ENCODE measurements around the gene EPHA6. TPM values are rescaled to one million over a fixed set of nuclear protein-coding genes. Genes with fewer than 3 reads are reported as not detected.

Gene EPHA6
- total RNA-seq = 1 to 10 TPM; 2.1 to 7.0 (median 5.8) TPM

GRCh38 chr3:96813820-96814650, at the start of gene EPHA6:
TSS of gene EPHA6 (plus strand) at chr3:96814594.
- TF ChIP-seq POLR2A (IDR thresholded peaks at IDR 0.05) = peak in 1 of 2 donors; percentile 64
- TF ChIP-seq CTCF (IDR thresholded peaks at IDR 0.05) = peak in 2 of 6 experiments; percentile 0 to 21
- Histone ChIP-seq H3K4me1 (peaks cover 0 to 5% of the 10 kb centered on the region in 2 donors), H3K27ac (peak within 1 kb of the TSS; percentile 58 to 69 (median 66)), H3K27me3 (no peaks in the 10 kb centered on the region), H3K36me3 (no peaks in the 10 kb centered on the region), H3K4me3 (replicated peaks in 1 of 3) (peak within 1 kb of the TSS; percentile 55 to 78 (median 63)), H3K9me3 (no peaks in the 10 kb centered on the region)
- DNase-seq = peak; percentile 83 to 85
- intact Hi-C loops (cut with DNase I) = no loop called here
- WGBS, 2 donors = 0 to 3% methylated on average over 20 to 31 of the region's 83 CpGs

- no peak for TF ChIP-seq CTCF (IDR thresholded peaks at IDR 0.05)
- no peak for TF ChIP-seq POLR2A (IDR thresholded peaks at IDR 0.05)
- intact Hi-C loops (cut with DNase I) = no loop called here
- Histone ChIP-seq H3K36me3 (no peaks in the 10 kb centered on the region), H3K4me3 (replicated peaks in 1 of 3) (no peak overlapping the region), H3K27me3 (no peaks in the 10 kb centered on the region), H3K4me1 (no peaks in the 10 kb centered on the region), H3K9me3 (no peaks in the 10 kb centered on the region), H3K27ac (no peak overlapping the region)
- no peak for DNase-seq
- 67 to 75% methylated on average over 43 of the region's 43 CpGs for WGBS, 2 donors
Measured at GRCh38 chr3:96776818-96777217, 37.6 kb upstream of the EPHA6 start.

- intact Hi-C loops (cut with DNase I) = no loop called here
- H3K27ac ChIP-seq = no peak overlapping the region
- H3K9me3 ChIP-seq = no peaks in the 10 kb centered on the region
- WGBS, 2 donors = 79 to 82% methylated on average over 6 of the region's 6 CpGs
- no peaks in the 10 kb centered on the region for H3K27me3 ChIP-seq
- no peak for TF ChIP-seq CTCF (IDR thresholded peaks at IDR 0.05)
- no peak for TF ChIP-seq POLR2A (IDR thresholded peaks at IDR 0.05)
- H3K36me3 ChIP-seq = no peaks in the 10 kb centered on the region
- H3K4me3 ChIP-seq (replicated peaks in 1 of 3) = no peak overlapping the region
- no peak for DNase-seq
- H3K4me1 ChIP-seq = no peaks in the 10 kb centered on the region
Measured at GRCh38 chr3:96779810-96780209, 34.6 kb upstream of the EPHA6 start.

- Histone ChIP-seq H3K9me3 (no peaks in the 10 kb centered on the region), H3K4me3 (replicated peaks in 1 of 3) (no peak overlapping the region), H3K27ac (no peak overlapping the region), H3K4me1 (no peaks in the 10 kb centered on the region), H3K36me3 (no peaks in the 10 kb centered on the region), H3K27me3 (no peaks in the 10 kb centered on the region)
- intact Hi-C loops (cut with DNase I) = no loop called here
- WGBS, 2 donors = 90 to 92% methylated on average over 5 of the region's 5 CpGs
- TF ChIP-seq POLR2A (IDR thresholded peaks at IDR 0.05) (no peak), CTCF (IDR thresholded peaks at IDR 0.05) (no peak)
- no peak for DNase-seq
Measured at GRCh38 chr3:96796101-96796500, 18.3 kb upstream of the EPHA6 start.

- Histone ChIP-seq H3K4me3 (replicated peaks in 1 of 3) (no peak overlapping the region), H3K36me3 (no peaks in the 10 kb centered on the region), H3K27me3 (no peaks in the 10 kb centered on the region), H3K4me1 (no peaks in the 10 kb centered on the region), H3K27ac (no peak overlapping the region), H3K9me3 (no peaks in the 10 kb centered on the region)
- 81 to 83% methylated on average over 1 of the region's 1 CpG for WGBS, 2 donors
- DNase-seq = no peak
- intact Hi-C loops (cut with DNase I) = no loop called here
- TF ChIP-seq CTCF (IDR thresholded peaks at IDR 0.05) = no peak
- no peak for TF ChIP-seq POLR2A (IDR thresholded peaks at IDR 0.05)
Measured at GRCh38 chr3:96803870-96804269, 10.5 kb upstream of the EPHA6 start.
